ENCODE results near the gene SEC61B.

DNA sequence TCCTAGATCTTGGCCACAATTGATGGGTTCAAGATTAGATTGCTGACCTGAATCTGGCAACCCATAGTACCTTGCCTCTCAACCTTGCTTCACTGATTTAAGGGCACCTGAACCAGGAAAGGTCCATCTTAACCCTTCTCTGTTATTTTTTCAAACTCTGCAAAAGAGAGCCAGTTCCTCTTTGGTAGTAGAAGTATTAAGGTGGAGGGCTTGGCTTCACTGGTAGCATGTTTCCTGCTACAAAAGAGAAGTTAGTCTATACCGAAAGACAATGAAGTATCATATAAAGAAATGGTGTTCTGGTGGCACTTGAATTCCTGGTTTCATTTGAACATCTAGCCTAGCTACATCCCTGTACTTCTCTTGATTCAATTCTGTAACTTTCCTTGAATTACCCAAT is 8.9 kb upstream of the SEC61B start:
- TF ChIP-seq FOS (IDR thresholded peaks at IDR 0.05; ENCODE audit: borderline replicate concordance, insufficient read depth, low read length) = no peak
- TF ChIP-seq POLR2A (IDR thresholded peaks at IDR 0.05; ENCODE audit: low read depth, low read length) = no peak
- TF ChIP-seq, protein P1, sequence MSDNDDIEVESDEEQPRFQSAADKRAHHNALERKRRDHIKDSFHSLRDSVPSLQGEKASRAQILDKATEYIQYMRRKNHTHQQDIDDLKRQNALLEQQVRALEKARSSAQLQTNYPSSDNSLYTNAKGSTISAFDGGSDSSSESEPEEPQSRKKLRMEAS (IDR thresholded peaks at IDR 0.05; ENCODE audit: insufficient read depth, insufficient read length) = no peak
- TF ChIP-seq CTCF (IDR thresholded peaks at IDR 0.05; ENCODE audit: extremely low read depth in 1 of 2, insufficient read depth in 1 of 2, low read depth in 1 of 2, low read length in 2 of 2) = no peak
- TF ChIP-seq POLR2AphosphoS5 (IDR thresholded peaks at IDR 0.05; ENCODE audit: insufficient read depth, low read depth, low read length) = no peak
- TF ChIP-seq EZH2 (IDR thresholded peaks at IDR 0.05; ENCODE audit: borderline replicate concordance, low read depth, low read length, severe bottlenecking) = no peak
- TF ChIP-seq GATA2 (IDR thresholded peaks at IDR 0.05; ENCODE audit: insufficient read depth, insufficient read length, low read depth, low read length) = no peak
- TF ChIP-seq MYC (IDR thresholded peaks at IDR 0.05; ENCODE audit: low read depth, low read length) = no peak

Measured in endothelial cell of umbilical vein (primary cell).